BE2C (cell line): ENCODE measurements around the gene IFI6.

ENCODE experiments used
- DNase-seq: peaks from one replicate; pipeline ENCODE4 v3.0.0-alpha.2; 2020
- H3K27me3 ChIP-seq: fragments of 250-450 bp; sonication (Bioruptor Pico); 2 replicates; pipeline ENCODE4 v1.5.1; 2020; ENCODE audit warnings: mild to moderate bottlenecking
- H3K36me3 ChIP-seq: fragments of 250-450 bp; sonication (Bioruptor Pico); 2 replicates; pipeline ENCODE4 v1.5.1; 2020; ENCODE audit warnings: mild to moderate bottlenecking
- H3K4me1 ChIP-seq: fragments of 250-450 bp; sonication (Bioruptor Pico); 2 replicates; pipeline ENCODE4 v1.5.1; 2020
- H3K4me3 ChIP-seq: 2 replicates; pipeline ENCODE4 v1.5.1; 2011; ENCODE audit warnings: low read depth, low read length
- H3K9me3 ChIP-seq: fragments of 250-450 bp; sonication (Bioruptor Pico); 2 replicates; pipeline ENCODE4 v1.5.1; 2020
- TF ChIP-seq, protein P1 (sequence below): IDR thresholded peaks from 2 replicates; pipeline ENCODE4 v1.5.1; 2012; ENCODE audit warnings: mild to moderate bottlenecking, low read depth, low read length

The IFI6 gene

DNA sequence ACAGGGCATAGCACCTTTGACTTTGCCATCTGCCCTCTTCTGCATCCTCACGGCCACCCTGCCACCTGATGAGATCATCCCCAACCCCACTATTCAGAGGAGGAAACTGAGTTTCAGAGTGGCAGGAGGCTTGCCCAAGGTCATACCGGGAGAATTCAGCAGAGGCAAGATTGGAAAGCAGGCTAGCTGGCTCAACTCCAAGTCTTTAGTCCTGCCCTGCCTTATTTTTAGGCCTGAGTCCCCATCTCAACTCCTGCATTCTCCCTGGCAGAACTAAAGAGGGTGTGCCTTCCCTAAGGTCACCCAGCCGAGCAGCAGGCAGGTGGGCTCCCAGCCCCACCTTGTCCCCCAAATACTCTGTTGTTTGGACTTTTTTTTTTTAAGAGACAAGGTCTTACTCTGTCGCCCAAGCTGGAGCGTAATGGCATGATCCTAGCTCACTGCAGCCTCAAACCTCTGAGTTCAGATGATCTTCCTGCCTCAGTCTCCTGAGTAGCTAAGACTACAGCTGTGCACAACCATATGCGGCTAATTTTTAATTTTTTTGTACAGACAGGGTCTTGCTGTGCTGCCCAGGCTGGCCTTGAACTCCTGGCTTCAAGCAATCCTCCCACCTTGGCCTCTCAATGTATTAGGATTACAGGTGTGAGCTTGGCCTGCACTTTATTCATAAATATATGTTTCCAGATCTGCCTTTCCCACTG, 23.2 kb downstream of the IFI6 start:
- H3K9me3 ChIP-seq, result no peaks in the 10 kb centered on the region
- H3K27me3 ChIP-seq, result no peaks in the 10 kb centered on the region
- no peaks in the 10 kb centered on the region for H3K36me3 ChIP-seq
- H3K4me3 ChIP-seq, result no peak overlapping the region
- no peak for DNase-seq
- TF ChIP-seq, protein P1, sequence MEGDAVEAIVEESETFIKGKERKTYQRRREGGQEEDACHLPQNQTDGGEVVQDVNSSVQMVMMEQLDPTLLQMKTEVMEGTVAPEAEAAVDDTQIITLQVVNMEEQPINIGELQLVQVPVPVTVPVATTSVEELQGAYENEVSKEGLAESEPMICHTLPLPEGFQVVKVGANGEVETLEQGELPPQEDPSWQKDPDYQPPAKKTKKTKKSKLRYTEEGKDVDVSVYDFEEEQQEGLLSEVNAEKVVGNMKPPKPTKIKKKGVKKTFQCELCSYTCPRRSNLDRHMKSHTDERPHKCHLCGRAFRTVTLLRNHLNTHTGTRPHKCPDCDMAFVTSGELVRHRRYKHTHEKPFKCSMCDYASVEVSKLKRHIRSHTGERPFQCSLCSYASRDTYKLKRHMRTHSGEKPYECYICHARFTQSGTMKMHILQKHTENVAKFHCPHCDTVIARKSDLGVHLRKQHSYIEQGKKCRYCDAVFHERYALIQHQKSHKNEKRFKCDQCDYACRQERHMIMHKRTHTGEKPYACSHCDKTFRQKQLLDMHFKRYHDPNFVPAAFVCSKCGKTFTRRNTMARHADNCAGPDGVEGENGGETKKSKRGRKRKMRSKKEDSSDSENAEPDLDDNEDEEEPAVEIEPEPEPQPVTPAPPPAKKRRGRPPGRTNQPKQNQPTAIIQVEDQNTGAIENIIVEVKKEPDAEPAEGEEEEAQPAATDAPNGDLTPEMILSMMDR, result no peak
- H3K4me1 ChIP-seq, result no peaks in the 10 kb centered on the region

DNA sequence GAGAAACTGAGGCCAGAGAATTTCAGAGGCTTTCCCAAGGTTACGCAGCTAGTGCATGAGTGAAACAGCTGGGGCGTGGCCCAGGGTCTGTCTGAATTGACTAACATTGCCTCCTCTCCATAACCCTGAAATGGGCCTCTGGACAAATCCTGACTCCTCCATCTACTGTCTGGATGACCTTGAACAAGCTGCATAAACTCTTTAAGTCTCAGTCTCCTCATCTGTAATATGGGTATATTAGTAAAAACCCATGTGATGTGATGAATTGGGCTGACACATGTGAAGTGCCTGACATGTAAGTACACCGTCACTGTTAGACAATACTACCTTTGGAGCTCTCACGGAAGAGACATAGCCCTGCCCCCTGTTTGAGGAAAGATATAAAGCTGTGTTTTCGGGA, 24.7 kb downstream of the IFI6 start:
- H3K4me3 ChIP-seq, result no peak overlapping the region
- no peak for DNase-seq
- TF ChIP-seq, protein P1, result no peak

DNA sequence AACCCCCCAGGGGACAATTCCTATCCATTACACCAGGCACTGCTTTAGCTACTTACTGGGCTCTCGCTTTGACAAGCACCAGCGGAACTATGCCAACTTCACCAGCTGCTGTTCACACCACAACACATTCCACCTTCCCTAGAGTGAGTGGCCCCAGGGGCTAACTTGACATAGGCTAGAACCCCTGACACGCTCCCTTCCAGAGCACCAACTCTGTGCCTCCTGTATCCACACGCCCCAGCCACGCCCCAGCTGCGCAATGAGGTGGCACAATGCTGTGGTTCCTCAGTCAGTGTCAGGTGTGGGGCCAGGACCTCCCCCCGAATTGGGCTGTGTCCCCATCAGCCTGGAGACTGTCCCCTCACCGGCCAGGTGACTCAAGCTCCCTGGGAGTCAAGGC, 25.3 kb downstream of the IFI6 start:
- no peak for DNase-seq
- TF ChIP-seq, protein P1, result no peak
- Histone ChIP-seq H3K4me1 (no peaks in the 10 kb centered on the region), H3K9me3 (no peaks in the 10 kb centered on the region), H3K36me3 (no peaks in the 10 kb centered on the region), H3K4me3 (no peak overlapping the region), H3K27me3 (no peaks in the 10 kb centered on the region)

More for the DNA sequence above, 24.7 kb downstream of the IFI6 start:
- H3K4me1 ChIP-seq, result no peaks in the 10 kb centered on the region
- no peaks in the 10 kb centered on the region for H3K27me3 ChIP-seq
- no peaks in the 10 kb centered on the region for H3K36me3 ChIP-seq
- H3K9me3 ChIP-seq, result no peaks in the 10 kb centered on the region

DNA sequence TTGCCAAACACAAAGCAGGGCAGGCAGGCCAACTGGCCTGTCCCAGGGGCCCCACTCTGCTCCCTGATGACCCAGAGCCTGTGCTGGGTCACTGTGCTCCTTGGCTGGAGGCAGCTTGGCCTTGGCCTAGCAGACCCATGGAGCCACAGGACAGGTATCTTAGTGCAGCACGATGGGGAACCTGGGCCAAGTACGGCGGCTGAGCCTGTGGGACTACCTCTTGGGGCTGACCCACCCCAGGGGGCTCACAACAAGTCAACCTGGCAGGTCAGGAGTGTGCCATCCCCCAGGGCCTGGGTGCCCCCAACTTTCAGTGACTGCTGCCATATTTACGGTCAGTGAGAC, 26.9 kb downstream of the IFI6 start:
- H3K27me3 ChIP-seq, result no peaks in the 10 kb centered on the region
- H3K4me3 ChIP-seq, result no peak overlapping the region
- H3K4me1 ChIP-seq, result no peaks in the 10 kb centered on the region
- no peaks in the 10 kb centered on the region for H3K36me3 ChIP-seq
- DNase-seq, result no peak
- TF ChIP-seq, protein P1, result no peak
- H3K9me3 ChIP-seq, result no peaks in the 10 kb centered on the region

DNA sequence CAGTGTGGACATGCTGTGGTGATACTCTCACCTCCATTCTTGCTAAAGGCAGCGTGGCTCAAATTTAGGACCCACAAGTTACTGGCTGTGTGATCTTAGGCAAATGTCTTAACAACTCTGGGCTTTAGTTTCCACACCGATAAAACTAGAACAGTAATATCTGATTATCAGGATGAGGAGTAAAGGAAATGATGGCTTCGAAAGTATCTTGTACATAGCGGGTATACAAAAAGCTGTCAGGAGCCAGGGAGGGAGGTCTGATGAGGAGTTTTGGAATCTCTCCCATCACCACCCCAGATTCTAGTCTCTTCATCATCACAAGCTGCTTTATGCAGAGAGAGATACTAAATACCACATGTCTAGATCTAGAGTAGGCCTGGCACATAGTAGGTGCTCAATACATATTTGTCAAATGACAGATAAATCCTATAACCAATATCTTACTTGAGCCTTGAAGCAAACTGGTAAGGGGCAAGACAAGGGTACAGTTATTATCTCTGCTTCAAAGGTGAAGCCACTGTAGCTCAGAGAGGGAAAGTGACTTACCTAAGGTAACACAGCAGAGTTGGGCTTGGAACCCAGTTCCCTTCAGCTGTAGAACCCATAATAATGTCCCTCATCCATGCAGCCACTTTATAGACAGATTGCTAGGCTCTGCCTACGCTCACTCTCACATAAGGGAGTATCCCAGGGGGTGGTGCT, 27.5 kb downstream of the IFI6 start:
- Histone ChIP-seq H3K27me3 (no peaks in the 10 kb centered on the region), H3K36me3 (no peaks in the 10 kb centered on the region), H3K4me1 (no peaks in the 10 kb centered on the region), H3K9me3 (no peaks in the 10 kb centered on the region), H3K4me3 (no peak overlapping the region)
- no peak for DNase-seq
- TF ChIP-seq, protein P1, result no peak
